ENCODE data around the gene IFT43.

DNA sequence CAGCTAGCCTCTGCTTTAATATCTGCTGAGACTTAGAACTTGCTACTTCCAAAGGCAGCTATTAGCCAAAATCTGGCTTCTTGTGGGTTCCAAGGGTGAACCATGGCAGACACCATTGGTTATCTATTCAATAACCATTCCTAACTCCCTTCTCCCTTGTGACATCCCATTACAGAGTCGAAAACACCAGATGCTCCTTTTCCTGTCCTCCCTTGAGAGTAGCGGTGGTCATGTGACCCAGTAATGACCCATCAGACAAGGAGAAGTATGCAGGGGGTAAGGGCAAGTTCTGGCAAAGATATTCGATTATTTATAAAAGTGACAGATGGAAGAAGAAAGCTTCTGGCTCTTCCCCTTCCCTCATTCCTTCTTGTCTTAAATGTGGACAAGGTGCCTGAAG, 23.9 kb upstream of the IFT43 start:
- no peak for TF ChIP-seq NFRKB (IDR thresholded peaks at IDR 0.05)
- TF ChIP-seq, protein P1, sequence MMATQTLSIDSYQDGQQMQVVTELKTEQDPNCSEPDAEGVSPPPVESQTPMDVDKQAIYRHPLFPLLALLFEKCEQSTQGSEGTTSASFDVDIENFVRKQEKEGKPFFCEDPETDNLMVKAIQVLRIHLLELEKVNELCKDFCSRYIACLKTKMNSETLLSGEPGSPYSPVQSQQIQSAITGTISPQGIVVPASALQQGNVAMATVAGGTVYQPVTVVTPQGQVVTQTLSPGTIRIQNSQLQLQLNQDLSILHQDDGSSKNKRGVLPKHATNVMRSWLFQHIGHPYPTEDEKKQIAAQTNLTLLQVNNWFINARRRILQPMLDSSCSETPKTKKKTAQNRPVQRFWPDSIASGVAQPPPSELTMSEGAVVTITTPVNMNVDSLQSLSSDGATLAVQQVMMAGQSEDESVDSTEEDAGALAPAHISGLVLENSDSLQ (IDR thresholded peaks at IDR 0.05), result no peak
- no peak for TF ChIP-seq SUZ12 (IDR thresholded peaks at IDR 0.05)
- no peak for TF ChIP-seq HDGF (IDR thresholded peaks at IDR 0.05; ENCODE audit: borderline replicate concordance)
- no peak for TF ChIP-seq FOXM1 (IDR thresholded peaks at IDR 0.05; ENCODE audit: borderline replicate concordance)
- no peak for TF ChIP-seq FOXK2 (IDR thresholded peaks at IDR 0.05)
- no peak for TF ChIP-seq FOXA1 (IDR thresholded peaks at IDR 0.05)
- no peak for TF ChIP-seq ARNT (IDR thresholded peaks at IDR 0.05)
- no peak for TF ChIP-seq TARDBP (IDR thresholded peaks at IDR 0.05)

Data from HEK293T (cell line).